SK-N-SH treated with all-trans-retinoic acid at 6 μM for 48 hours (cell line): ENCODE data around the gene CPN1.

Source experiments
- ATAC-seq: fragments of 200-7000 bp; cut with Tn5 transposase; 3 replicates; pipeline ENCODE4 v1.9.1; 2020; ENCODE audit warnings: mild to moderate bottlenecking, moderate library complexity
- ARNTL ChIP-seq: fragments of 450-650 bp; formaldehyde crosslinking; IDR thresholded peaks from 2 replicates; pipeline ENCODE4 v1.5.0; 2020; ENCODE audit warnings: low read depth, mild to moderate bottlenecking, moderate library complexity, borderline replicate concordance
- BACH2 ChIP-seq: fragments of 250-450 bp; sonication (Bioruptor Pico); IDR thresholded peaks from 2 replicates; pipeline ENCODE4 v1.9.0; 2021; ENCODE audit warnings: mild to moderate bottlenecking, borderline replicate concordance
- CREB5 ChIP-seq: fragments of 250-450 bp; sonication (Bioruptor Pico); IDR thresholded peaks from 2 replicates; pipeline ENCODE4 v1.5.1; 2020; ENCODE audit warnings: low read depth, mild to moderate bottlenecking, moderate library complexity
- CSDC2 ChIP-seq: fragments of 250-450 bp; sonication (Bioruptor Pico); IDR thresholded peaks from 2 replicates; pipeline ENCODE4 v1.5.0; 2020; ENCODE audit warnings: mild to moderate bottlenecking, moderate library complexity
- GLIS3 ChIP-seq: fragments of 250-450 bp; sonication (Bioruptor Pico); IDR thresholded peaks from 2 replicates; pipeline ENCODE4 v1.5.0; 2020; ENCODE audit warnings: mild to moderate bottlenecking, moderate library complexity
- OSR1 ChIP-seq: fragments of 250-450 bp; sonication (Bioruptor Pico); IDR thresholded peaks from 2 replicates; pipeline ENCODE4 v1.8.0; 2022; ENCODE audit warnings: moderate library complexity, mild to moderate bottlenecking, inconsistent platforms
- PATZ1 ChIP-seq: fragments of 250-450 bp; sonication (Bioruptor Pico); IDR thresholded peaks from 2 replicates; pipeline ENCODE4 v1.8.0; 2020; ENCODE audit warnings: mild to moderate bottlenecking, moderate library complexity, borderline replicate concordance
- POU6F1 ChIP-seq: fragments of 250-450 bp; sonication (Bioruptor Pico); IDR thresholded peaks from 2 replicates; pipeline ENCODE4 v1.8.0; 2021; ENCODE audit warnings: low read depth, mild to moderate bottlenecking, moderate library complexity, borderline replicate concordance
- PPARA ChIP-seq: fragments of 250-450 bp; sonication (Bioruptor Pico); IDR thresholded peaks from 2 replicates; pipeline ENCODE4 v1.5.0; 2020; ENCODE audit warnings: mild to moderate bottlenecking, borderline replicate concordance
- RARB ChIP-seq: fragments of 250-450 bp; sonication (Bioruptor Pico); IDR thresholded peaks from 2 replicates; pipeline ENCODE4 v1.8.0; 2021; ENCODE audit warnings: mild to moderate bottlenecking, moderate library complexity
- TCF4 ChIP-seq: fragments of 250-450 bp; sonication (Bioruptor Pico); IDR thresholded peaks from 2 replicates; pipeline ENCODE4 v1.8.0; 2021; ENCODE audit warnings: mild to moderate bottlenecking, moderate library complexity, borderline replicate concordance
- TSHZ2 ChIP-seq: fragments of 250-450 bp; sonication (Bioruptor Pico); IDR thresholded peaks from 2 replicates; pipeline ENCODE4 v1.5.0; 2020; ENCODE audit warnings: mild to moderate bottlenecking, moderate library complexity
- ZC3H10 ChIP-seq: fragments of 250-450 bp; sonication (Bioruptor Pico); IDR thresholded peaks from 2 replicates; pipeline ENCODE4 v1.5.1; 2021; ENCODE audit warnings: mild to moderate bottlenecking, moderate library complexity
- ZFP3 ChIP-seq: fragments of 250-450 bp; sonication (Bioruptor Pico); IDR thresholded peaks from 2 replicates; pipeline ENCODE4 v1.5.0; 2020; ENCODE audit warnings: mild to moderate bottlenecking, moderate library complexity
- ZNF8 ChIP-seq: fragments of 450-650 bp; formaldehyde crosslinking; IDR thresholded peaks from 2 replicates; pipeline ENCODE4 v1.5.0; 2020; ENCODE audit warnings: mild to moderate bottlenecking, moderate library complexity
- TF ChIP-seq, protein P1 (sequence below): fragments of 250-450 bp; sonication (Bioruptor Pico); IDR thresholded peaks from 2 replicates; pipeline ENCODE4 v1.5.1; 2021; ENCODE audit warnings: mild to moderate bottlenecking, moderate library complexity

CPN1 gene

GRCh38 chr10:100020886-100021253, 60.8 kb downstream of the CPN1 start:
- TF ChIP-seq CSDC2 (CRISPR knock-in tag) (no peak), ZC3H10 (CRISPR knock-in tag) (no peak), PATZ1 (CRISPR knock-in tag) (no peak), PPARA (CRISPR knock-in tag) (no peak), TSHZ2 (CRISPR knock-in tag) (no peak), OSR1 (CRISPR knock-in tag) (no peak), RARB (CRISPR knock-in tag) (no peak), BACH2 (CRISPR knock-in tag) (no peak), ARNTL (CRISPR knock-in tag) (no peak), CREB5 (no peak), ZFP3 (CRISPR knock-in tag) (no peak), GLIS3 (CRISPR knock-in tag) (no peak), POU6F1 (CRISPR knock-in tag) (no peak), ZNF8 (CRISPR knock-in tag) (no peak)
- ATAC-seq = no peak

- TF ChIP-seq TCF4 (CRISPR knock-in tag) (no peak), ZNF8 (CRISPR knock-in tag) (no peak), ZC3H10 (CRISPR knock-in tag) (no peak), GLIS3 (CRISPR knock-in tag) (no peak), RARB (CRISPR knock-in tag) (no peak), PPARA (CRISPR knock-in tag) (no peak), ARNTL (CRISPR knock-in tag) (no peak), ZFP3 (CRISPR knock-in tag) (no peak), PATZ1 (CRISPR knock-in tag) (no peak), CSDC2 (CRISPR knock-in tag) (no peak), TSHZ2 (CRISPR knock-in tag) (no peak), POU6F1 (CRISPR knock-in tag) (no peak), CREB5 (no peak), BACH2 (CRISPR knock-in tag) (no peak)
- TF ChIP-seq, protein P1, sequence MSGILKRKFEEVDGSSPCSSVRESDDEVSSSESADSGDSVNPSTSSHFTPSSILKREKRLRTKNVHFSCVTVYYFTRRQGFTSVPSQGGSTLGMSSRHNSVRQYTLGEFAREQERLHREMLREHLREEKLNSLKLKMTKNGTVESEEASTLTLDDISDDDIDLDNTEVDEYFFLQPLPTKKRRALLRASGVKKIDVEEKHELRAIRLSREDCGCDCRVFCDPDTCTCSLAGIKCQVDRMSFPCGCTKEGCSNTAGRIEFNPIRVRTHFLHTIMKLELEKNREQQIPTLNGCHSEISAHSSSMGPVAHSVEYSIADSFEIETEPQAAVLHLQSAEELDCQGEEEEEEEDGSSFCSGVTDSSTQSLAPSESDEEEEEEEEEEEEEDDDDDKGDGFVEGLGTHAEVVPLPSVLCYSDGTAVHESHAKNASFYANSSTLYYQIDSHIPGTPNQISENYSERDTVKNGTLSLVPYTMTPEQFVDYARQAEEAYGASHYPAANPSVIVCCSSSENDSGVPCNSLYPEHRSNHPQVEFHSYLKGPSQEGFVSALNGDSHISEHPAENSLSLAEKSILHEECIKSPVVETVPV (CRISPR knock-in tag) = no peak
- TF ChIP-seq, all 23 proteins: peak for 0
- no peak for ATAC-seq
These were observed 61.4 kb downstream of the CPN1 start for GRCh38 chr10:100020142-100020885.
